Stimulated activated CD4-positive, alpha-beta T cell treated with anti-CD3 and anti-CD28 coated beads, Interleukin-2, amount 100 ng/mL, for 24 hours (primary cell): ENCODE data around the gene NUDT4B.
"Not testable (repeated sequence)": the region's sequence is repeated elsewhere in the genome, so short reads cannot be mapped to it uniquely, and the experiment has no call there.

ENCODE experiments used
- DNase-seq, 2 donors: peaks; one replicate each; pipeline ENCODE4 v3.0.0-alpha.2; 2020

NUDT4B gene

GRCh38 chr1:148743200-148743599 is 5.4 kb upstream of the NUDT4B start:
- not testable (repeated sequence) for DNase-seq

- DNase-seq = not testable (repeated sequence)
These were observed 4.6 kb upstream of the NUDT4B start for GRCh38 chr1:148743726-148744720.

- not testable (repeated sequence) for DNase-seq
These were observed 734 bp downstream of the NUDT4B start for GRCh38 chr1:148749335-148749681.

- not testable (repeated sequence) for DNase-seq
These were observed 7.7 kb downstream of the NUDT4B start for GRCh38 chr1:148756231-148756630.

- DNase-seq = not testable (repeated sequence)
These were observed 8.9 kb downstream of the NUDT4B start for GRCh38 chr1:148757446-148757845.

GRCh38 chr1:148758412-148758811 is 9.8 kb downstream of the NUDT4B start:
- not testable (repeated sequence) for DNase-seq

GRCh38 chr1:148758925-148759324 is 10.4 kb downstream of the NUDT4B start:
- DNase-seq = not testable (repeated sequence)

- peak; percentile 11 to 19 for DNase-seq
These were observed 11.2 kb downstream of the NUDT4B start for GRCh38 chr1:148759749-148760148.

- not testable (repeated sequence) for DNase-seq
These were observed 11.6 kb downstream of the NUDT4B start for GRCh38 chr1:148760206-148760605.

GRCh38 chr1:148761360-148761759 is 12.8 kb downstream of the NUDT4B start:
- not testable (repeated sequence) for DNase-seq

- DNase-seq = not testable (repeated sequence)
These were observed 16.9 kb downstream of the NUDT4B start for GRCh38 chr1:148765238-148766019.

- not testable (repeated sequence) for DNase-seq
These were observed 20.0 kb downstream of the NUDT4B start for GRCh38 chr1:148768541-148768940.

GRCh38 chr1:148769495-148769894 is 20.9 kb downstream of the NUDT4B start:
- DNase-seq = not testable (repeated sequence)

- DNase-seq = not testable (repeated sequence)
These were observed 25.1 kb downstream of the NUDT4B start for GRCh38 chr1:148773690-148774089.

GRCh38 chr1:148774102-148774501 is 25.5 kb downstream of the NUDT4B start:
- DNase-seq = not testable (repeated sequence)

GRCh38 chr1:148775263-148775662 is 26.7 kb downstream of the NUDT4B start:
- not testable (repeated sequence) for DNase-seq

GRCh38 chr1:148777649-148778048 is 29.1 kb downstream of the NUDT4B start:
- DNase-seq = not testable (repeated sequence)

GRCh38 chr1:148780404-148780803 is 31.8 kb downstream of the NUDT4B start:
- DNase-seq = not testable (repeated sequence)

GRCh38 chr1:148791543-148792099 is 43.0 kb downstream of the NUDT4B start:
- DNase-seq = not testable (repeated sequence)

GRCh38 chr1:148793762-148794332 is 45.3 kb downstream of the NUDT4B start:
- not testable (repeated sequence) for DNase-seq
